ENCODE data around the gene ARTN.

DNA sequence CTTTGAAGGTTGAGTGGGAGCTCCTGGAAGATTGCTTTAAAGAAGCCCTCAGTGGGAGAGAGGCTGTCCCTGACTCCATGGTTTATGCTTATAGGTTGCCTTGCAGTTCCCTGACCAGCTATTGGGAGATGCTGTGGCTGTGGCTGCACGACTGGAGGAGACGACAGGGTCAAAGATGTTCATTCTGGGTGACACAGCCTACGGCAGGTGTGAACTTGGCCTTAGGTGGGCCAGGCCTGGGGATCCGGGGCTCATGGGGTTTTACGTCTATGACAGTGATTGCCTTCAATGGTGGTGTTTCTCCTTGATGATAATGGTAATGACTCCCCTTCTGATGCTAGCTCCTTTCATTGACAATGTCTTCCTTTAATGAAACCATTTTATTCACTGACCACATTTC is 36.9 kb downstream of the ARTN start:
- TF ChIP-seq, protein P1, sequence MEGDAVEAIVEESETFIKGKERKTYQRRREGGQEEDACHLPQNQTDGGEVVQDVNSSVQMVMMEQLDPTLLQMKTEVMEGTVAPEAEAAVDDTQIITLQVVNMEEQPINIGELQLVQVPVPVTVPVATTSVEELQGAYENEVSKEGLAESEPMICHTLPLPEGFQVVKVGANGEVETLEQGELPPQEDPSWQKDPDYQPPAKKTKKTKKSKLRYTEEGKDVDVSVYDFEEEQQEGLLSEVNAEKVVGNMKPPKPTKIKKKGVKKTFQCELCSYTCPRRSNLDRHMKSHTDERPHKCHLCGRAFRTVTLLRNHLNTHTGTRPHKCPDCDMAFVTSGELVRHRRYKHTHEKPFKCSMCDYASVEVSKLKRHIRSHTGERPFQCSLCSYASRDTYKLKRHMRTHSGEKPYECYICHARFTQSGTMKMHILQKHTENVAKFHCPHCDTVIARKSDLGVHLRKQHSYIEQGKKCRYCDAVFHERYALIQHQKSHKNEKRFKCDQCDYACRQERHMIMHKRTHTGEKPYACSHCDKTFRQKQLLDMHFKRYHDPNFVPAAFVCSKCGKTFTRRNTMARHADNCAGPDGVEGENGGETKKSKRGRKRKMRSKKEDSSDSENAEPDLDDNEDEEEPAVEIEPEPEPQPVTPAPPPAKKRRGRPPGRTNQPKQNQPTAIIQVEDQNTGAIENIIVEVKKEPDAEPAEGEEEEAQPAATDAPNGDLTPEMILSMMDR (IDR thresholded peaks at IDR 0.05): no peak
- no peak for TF ChIP-seq POLR2A (IDR thresholded peaks at IDR 0.05)
